SK-N-SH (cell line): ENCODE results near the gene RFLNA.

Experiments used
- CHD2 ChIP-seq: fragments of 150-350 bp; IDR thresholded peaks from 2 replicates; pipeline ENCODE4 v1.6.1; 2018; ENCODE audit warnings: low read length; ENCODE audit not compliant: partially characterized antibody
- FOXJ3 ChIP-seq: sonication (generic); formaldehyde crosslinking; IDR thresholded peaks from 2 replicates; pipeline ENCODE4 v1.5.1; 2020; ENCODE audit warnings: mild to moderate bottlenecking, missing genetic modification reagents
- FOXM1 ChIP-seq: IDR thresholded peaks from 2 replicates; pipeline ENCODE4 v1.4.0; 2012; ENCODE audit warnings: low read depth, mild to moderate bottlenecking
- MAX ChIP-seq: IDR thresholded peaks from 2 replicates; pipeline ENCODE4 v1.4.0; 2012; ENCODE audit warnings: low read depth
- MXI1 ChIP-seq: IDR thresholded peaks from 2 replicates; pipeline ENCODE4 v1.6.1; 2012; ENCODE audit warnings: mild to moderate bottlenecking, low read depth, low read length, improper control_type of control experiment
- NFIC ChIP-seq: IDR thresholded peaks from 2 replicates; pipeline ENCODE4 v1.4.0; 2012; ENCODE audit warnings: borderline replicate concordance
- POLR2AphosphoS5 ChIP-seq: IDR thresholded peaks from 2 replicates; pipeline ENCODE4 v1.6.1; 2012; ENCODE audit warnings: low read depth, low read length
- RFX5 ChIP-seq: IDR thresholded peaks from 2 replicates; pipeline ENCODE4 v1.6.1; 2012; ENCODE audit warnings: mild to moderate bottlenecking, improper control_type of control experiment, low read length
- TAF1 ChIP-seq: IDR thresholded peaks from 2 replicates; pipeline ENCODE4 v1.6.1; 2012; ENCODE audit warnings: low read depth, mild to moderate bottlenecking, low read length, moderate library complexity, borderline replicate concordance
- YY1 ChIP-seq: IDR thresholded peaks from 2 replicates; pipeline ENCODE4 v1.4.0; 2012; ENCODE audit warnings: low read depth, mild to moderate bottlenecking
- TF ChIP-seq, protein P1 (sequence below): fragments of 200-600 bp; sonication (generic); IDR thresholded peaks from 2 replicates; pipeline ENCODE4 v1.6.1; 2017; ENCODE audit warnings: antibody characterized with exemption, mild to moderate bottlenecking, moderate library complexity
- TF ChIP-seq, protein P2 (sequence below): fragments of 150-350 bp; IDR thresholded peaks from 2 replicates; pipeline ENCODE4 v1.6.1; 2017; ENCODE audit warnings: antibody characterized with exemption, low read length, low read depth, borderline replicate concordance

- TF ChIP-seq, protein P1, sequence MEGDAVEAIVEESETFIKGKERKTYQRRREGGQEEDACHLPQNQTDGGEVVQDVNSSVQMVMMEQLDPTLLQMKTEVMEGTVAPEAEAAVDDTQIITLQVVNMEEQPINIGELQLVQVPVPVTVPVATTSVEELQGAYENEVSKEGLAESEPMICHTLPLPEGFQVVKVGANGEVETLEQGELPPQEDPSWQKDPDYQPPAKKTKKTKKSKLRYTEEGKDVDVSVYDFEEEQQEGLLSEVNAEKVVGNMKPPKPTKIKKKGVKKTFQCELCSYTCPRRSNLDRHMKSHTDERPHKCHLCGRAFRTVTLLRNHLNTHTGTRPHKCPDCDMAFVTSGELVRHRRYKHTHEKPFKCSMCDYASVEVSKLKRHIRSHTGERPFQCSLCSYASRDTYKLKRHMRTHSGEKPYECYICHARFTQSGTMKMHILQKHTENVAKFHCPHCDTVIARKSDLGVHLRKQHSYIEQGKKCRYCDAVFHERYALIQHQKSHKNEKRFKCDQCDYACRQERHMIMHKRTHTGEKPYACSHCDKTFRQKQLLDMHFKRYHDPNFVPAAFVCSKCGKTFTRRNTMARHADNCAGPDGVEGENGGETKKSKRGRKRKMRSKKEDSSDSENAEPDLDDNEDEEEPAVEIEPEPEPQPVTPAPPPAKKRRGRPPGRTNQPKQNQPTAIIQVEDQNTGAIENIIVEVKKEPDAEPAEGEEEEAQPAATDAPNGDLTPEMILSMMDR: no peak
- TF ChIP-seq, protein P2, sequence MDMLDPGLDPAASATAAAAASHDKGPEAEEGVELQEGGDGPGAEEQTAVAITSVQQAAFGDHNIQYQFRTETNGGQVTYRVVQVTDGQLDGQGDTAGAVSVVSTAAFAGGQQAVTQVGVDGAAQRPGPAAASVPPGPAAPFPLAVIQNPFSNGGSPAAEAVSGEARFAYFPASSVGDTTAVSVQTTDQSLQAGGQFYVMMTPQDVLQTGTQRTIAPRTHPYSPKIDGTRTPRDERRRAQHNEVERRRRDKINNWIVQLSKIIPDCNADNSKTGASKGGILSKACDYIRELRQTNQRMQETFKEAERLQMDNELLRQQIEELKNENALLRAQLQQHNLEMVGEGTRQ: no peak
- TF ChIP-seq RFX5 (no peak), CHD2 (no peak), MAX (no peak), YY1 (no peak), NFIC (no peak), FOXJ3 (no peak), POLR2AphosphoS5 (no peak), MXI1 (no peak), FOXM1 (no peak), TAF1 (no peak)
Observed at GRCh38 chr12:124352257-124352656, 57.4 kb downstream of the RFLNA start.
